ENCODE measurements around the gene RIPOR1. TPM values are rescaled to one million over a fixed set of nuclear protein-coding genes. Genes with fewer than 3 reads are reported as not detected.

The RIPOR1 gene
- total and polyA plus RNA-seq, 2 of the 4 experiments (the other 2 are of a cell fraction) = 9.5 to 41.3 TPM

DNA sequence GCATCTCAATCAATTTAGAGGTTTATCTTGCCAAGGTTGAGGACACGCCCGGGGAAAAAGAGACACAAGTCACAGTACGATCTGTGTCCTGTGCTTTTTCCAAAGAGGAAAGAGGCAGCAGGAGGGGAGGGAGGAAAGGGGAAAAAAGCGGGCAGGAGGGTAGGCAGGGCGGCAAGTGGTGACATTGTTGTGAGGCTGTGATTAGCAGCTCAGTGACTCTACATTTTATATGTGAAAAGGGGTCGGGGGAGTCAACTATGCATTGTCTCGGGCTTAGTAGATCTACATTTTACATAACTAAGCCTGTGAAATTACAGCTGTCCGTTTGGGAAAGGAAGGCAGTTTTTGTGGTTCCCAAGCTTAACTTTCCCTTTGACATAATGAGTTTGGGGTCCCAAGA lies 22.2 kb upstream of the RIPOR1 start:
- H3K4me2 ChIP-seq (ENCODE audit: low read depth, low read length) = no peak overlapping the region
- ATAC-seq (ENCODE audit: low read depth) (no peak), DNase-seq (no peak)
- no peak overlapping the region for H4K91ac ChIP-seq (ENCODE audit: insufficient read depth, low read depth, low read length)
- H2BK20ac ChIP-seq (ENCODE audit: low read depth, low read length) = no peak overlapping the region
- H3K56ac ChIP-seq (ENCODE audit: extremely low read depth, insufficient read depth, low read length) = no peak overlapping the region
- no peaks in the 10 kb centered on the region for H3K79me1 ChIP-seq (ENCODE audit: low read depth in 1 of 2, low read length in 2 of 2)
- H2AK9ac ChIP-seq (replicated peaks; ENCODE audit: low read depth, low read length, poor library complexity) = no peak overlapping the region
- H3K23ac ChIP-seq (ENCODE audit: low read depth, low read length) = no peak overlapping the region
- H3K4me3 ChIP-seq (ENCODE audit: insufficient read depth, low read depth, low read length) = no peak overlapping the region
- BruUV-seq (replicated peaks) = no TSS peak
- no peak overlapping the region for H2AFZ ChIP-seq (replicated peaks; ENCODE audit: low read length, poor library complexity)
- CTCF ChIA-PET = no interaction called here
- H3K9me1 ChIP-seq (ENCODE audit: insufficient read depth, low read length) = no peaks in the 10 kb centered on the region; the same call in 1 of the 2 replicates
- H4K5ac ChIP-seq (ENCODE audit: low read depth, low read length) = no peak overlapping the region
- 64% methylated on average over 5 of the region's 8 CpGs; no CpG with 5 or more reads in 1 of the 2 experiments for WGBS, 2 experiments (ENCODE audit: extremely low coverage in 2 of 2, insufficient read length in 1 of 2)
- H3K27ac ChIP-seq (ENCODE audit: insufficient read depth, low read length) = no peak overlapping the region
- intact Hi-C loops (cut with micrococcal nuclease) (no loop called here), dilution Hi-C loops (cut with HindIII; ENCODE audit: low sequenced_read_pairs, unreplicated experiment) (no loop called here), in situ Hi-C loops (cut with MboI; ENCODE audit: low sequenced_read_pairs) (no loop called here)
- H3K9ac ChIP-seq (ENCODE audit: low read depth, low read length) = no peak overlapping the region
- H3K9me3 ChIP-seq (ENCODE audit: control insufficient read depth, insufficient read depth, low read length) = no peaks in the 10 kb centered on the region
- no peak overlapping the region for H3K18ac ChIP-seq (ENCODE audit: low read depth, low read length)
- no peaks in the 10 kb centered on the region for H3K4me1 ChIP-seq (ENCODE audit: control insufficient read depth, insufficient read depth, low read length)
- H3K27me3 ChIP-seq (ENCODE audit: control insufficient read depth, insufficient read depth, low read length) = no peaks in the 10 kb centered on the region; the same call in 1 of the 2 replicates
- no peak overlapping the region for H2AK5ac ChIP-seq (ENCODE audit: low read depth, low read length)
- H2BK5ac ChIP-seq (ENCODE audit: low read depth, low read length, poor library complexity, severe bottlenecking) = no peak overlapping the region
- POLR2A ChIA-PET (ENCODE audit: unreplicated experiment) = no interaction called here
- H4K20me1 ChIP-seq (ENCODE audit: insufficient read depth, low read length) = no peaks in the 10 kb centered on the region
- H3K4ac ChIP-seq (ENCODE audit: low read depth, low read length) = no peak overlapping the region
- no peak overlapping the region for H2BK120ac ChIP-seq (ENCODE audit: low read depth, low read length)
- TF ChIP-seq CHD1 (IDR thresholded peaks at IDR 0.05; ENCODE audit: low read depth, low read length) (no peak), RCOR1 (IDR thresholded peaks at IDR 0.05; ENCODE audit: insufficient replicate concordance, low read length) (no peak), BHLHE40 (IDR thresholded peaks at IDR 0.05; ENCODE audit: low read depth, low read length) (no peak), RFX5 (IDR thresholded peaks at IDR 0.05; ENCODE audit: low read depth, low read length) (no peak), RAD21 (IDR thresholded peaks at IDR 0.05; ENCODE audit: low read length) (no peak), FOS (IDR thresholded peaks at IDR 0.05; ENCODE audit: low read depth, low read length) (no peak), SMC3 (IDR thresholded peaks at IDR 0.05; ENCODE audit: low read depth, low read length) (no peak), MAFK (IDR thresholded peaks at IDR 0.05; ENCODE audit: low read depth, low read length) (no peak), MAZ (IDR thresholded peaks at IDR 0.05; ENCODE audit: borderline replicate concordance, low read depth, low read length) (no peak), POLR2A (IDR thresholded peaks at IDR 0.05; ENCODE audit: low read depth, low read length) (no peak), MXI1 (IDR thresholded peaks at IDR 0.05; ENCODE audit: borderline replicate concordance, low read depth, low read length) (no peak), CEBPB (IDR thresholded peaks at IDR 0.05; ENCODE audit: low read depth, low read length) (no peak)
- TF ChIP-seq, protein P1, sequence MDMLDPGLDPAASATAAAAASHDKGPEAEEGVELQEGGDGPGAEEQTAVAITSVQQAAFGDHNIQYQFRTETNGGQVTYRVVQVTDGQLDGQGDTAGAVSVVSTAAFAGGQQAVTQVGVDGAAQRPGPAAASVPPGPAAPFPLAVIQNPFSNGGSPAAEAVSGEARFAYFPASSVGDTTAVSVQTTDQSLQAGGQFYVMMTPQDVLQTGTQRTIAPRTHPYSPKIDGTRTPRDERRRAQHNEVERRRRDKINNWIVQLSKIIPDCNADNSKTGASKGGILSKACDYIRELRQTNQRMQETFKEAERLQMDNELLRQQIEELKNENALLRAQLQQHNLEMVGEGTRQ (IDR thresholded peaks at IDR 0.05; ENCODE audit: low read depth, low read length) = no peak
- TF ChIP-seq, protein P2, sequence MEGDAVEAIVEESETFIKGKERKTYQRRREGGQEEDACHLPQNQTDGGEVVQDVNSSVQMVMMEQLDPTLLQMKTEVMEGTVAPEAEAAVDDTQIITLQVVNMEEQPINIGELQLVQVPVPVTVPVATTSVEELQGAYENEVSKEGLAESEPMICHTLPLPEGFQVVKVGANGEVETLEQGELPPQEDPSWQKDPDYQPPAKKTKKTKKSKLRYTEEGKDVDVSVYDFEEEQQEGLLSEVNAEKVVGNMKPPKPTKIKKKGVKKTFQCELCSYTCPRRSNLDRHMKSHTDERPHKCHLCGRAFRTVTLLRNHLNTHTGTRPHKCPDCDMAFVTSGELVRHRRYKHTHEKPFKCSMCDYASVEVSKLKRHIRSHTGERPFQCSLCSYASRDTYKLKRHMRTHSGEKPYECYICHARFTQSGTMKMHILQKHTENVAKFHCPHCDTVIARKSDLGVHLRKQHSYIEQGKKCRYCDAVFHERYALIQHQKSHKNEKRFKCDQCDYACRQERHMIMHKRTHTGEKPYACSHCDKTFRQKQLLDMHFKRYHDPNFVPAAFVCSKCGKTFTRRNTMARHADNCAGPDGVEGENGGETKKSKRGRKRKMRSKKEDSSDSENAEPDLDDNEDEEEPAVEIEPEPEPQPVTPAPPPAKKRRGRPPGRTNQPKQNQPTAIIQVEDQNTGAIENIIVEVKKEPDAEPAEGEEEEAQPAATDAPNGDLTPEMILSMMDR (conservative IDR thresholded peaks at IDR 0.05; ENCODE audit: low read depth, low read length) = no peak
- TF ChIP-seq, protein P3, sequence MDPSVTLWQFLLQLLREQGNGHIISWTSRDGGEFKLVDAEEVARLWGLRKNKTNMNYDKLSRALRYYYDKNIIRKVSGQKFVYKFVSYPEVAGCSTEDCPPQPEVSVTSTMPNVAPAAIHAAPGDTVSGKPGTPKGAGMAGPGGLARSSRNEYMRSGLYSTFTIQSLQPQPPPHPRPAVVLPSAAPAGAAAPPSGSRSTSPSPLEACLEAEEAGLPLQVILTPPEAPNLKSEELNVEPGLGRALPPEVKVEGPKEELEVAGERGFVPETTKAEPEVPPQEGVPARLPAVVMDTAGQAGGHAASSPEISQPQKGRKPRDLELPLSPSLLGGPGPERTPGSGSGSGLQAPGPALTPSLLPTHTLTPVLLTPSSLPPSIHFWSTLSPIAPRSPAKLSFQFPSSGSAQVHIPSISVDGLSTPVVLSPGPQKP (IDR thresholded peaks at IDR 0.05; ENCODE audit: borderline replicate concordance, low read depth, low read length) = no peak
- H4K8ac ChIP-seq (ENCODE audit: low read depth in 2 of 2, low read length in 2 of 2) = no peak overlapping the region
- no peak overlapping the region for H3K14ac ChIP-seq (replicated peaks; ENCODE audit: low read depth, low read length)
- no peaks in the 10 kb centered on the region for H3K36me3 ChIP-seq (ENCODE audit: control insufficient read depth, insufficient read depth, low read length)
- no peak overlapping the region for H2BK15ac ChIP-seq (ENCODE audit: low read depth, low read length)

All from IMR-90 (cell line).